Medulla oblongata (tissue), 1 donor: ENCODE results near the gene HS2ST1.
"Not testable (repeated sequence)": the region's sequence is repeated elsewhere in the genome, so short reads cannot be mapped to it uniquely, and the experiment has no call there.

Experiments used
- DNase-seq: peaks from one replicate; pipeline ENCODE4 v3.0.0-alpha.2; 2015; ENCODE audit errors: extremely low spot score

Gene HS2ST1

GRCh38 chr1:87017998-87018672, 103.7 kb downstream of the HS2ST1 start:
- DNase-seq = no peak

GRCh38 chr1:87023326-87023725, 108.9 kb downstream of the HS2ST1 start:
- no peak for DNase-seq

- DNase-seq = peak; percentile 32
Observed at GRCh38 chr1:87024936-87025540, 110.6 kb downstream of the HS2ST1 start.

- not testable (repeated sequence) for DNase-seq
Observed at GRCh38 chr1:87027561-87027960, 113.1 kb downstream of the HS2ST1 start.

- no peak for DNase-seq
Observed at GRCh38 chr1:87028576-87028975, 114.1 kb downstream of the HS2ST1 start.

DNA sequence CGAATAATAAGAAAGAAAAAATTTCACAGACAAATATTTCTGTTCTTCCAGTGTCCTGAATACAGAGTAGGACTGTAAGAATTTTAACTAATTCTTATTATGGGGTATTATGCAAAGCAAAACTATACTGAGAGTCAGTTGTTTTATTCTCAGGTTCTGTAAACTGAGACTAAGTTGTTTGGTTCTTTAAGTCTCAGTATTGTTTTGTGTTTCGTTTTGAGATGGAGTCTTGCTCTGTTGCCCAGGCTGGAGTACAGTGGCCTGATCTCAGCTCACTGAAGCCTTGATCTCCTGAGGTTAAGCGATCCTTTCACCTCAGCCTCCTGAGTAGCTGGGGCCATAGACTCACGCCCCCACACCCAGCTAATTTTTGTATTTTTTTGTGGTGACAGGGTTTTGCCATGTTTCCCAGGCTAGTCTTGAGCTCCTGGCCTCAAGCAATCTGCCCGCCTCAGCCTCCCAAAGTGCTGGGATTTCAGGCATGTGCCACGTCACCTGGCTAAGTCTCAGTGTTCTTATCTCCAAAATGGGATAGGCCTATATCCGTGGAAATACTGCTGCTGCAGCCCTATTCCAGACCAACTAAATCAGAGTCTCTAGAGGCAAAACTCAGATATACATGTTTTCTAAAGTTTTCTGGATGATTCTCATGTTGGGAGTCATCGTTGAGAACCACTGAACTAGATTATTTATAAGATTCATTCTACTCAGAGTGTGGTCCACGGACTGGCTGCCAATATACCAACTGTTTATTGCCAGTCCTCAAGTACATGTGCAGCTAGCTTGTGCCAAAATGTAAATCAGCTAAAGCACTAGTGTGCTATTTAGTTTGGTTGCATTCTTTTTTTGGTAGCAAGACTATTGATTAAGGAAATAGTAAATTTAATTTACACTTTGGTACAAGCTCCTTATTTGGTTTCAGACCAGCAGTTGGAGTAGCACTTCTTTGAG, 116.6 kb downstream of the HS2ST1 start:
- DNase-seq = no peak

GRCh38 chr1:87034351-87034750, 119.9 kb downstream of the HS2ST1 start:
- DNase-seq = no peak

- DNase-seq = no peak
Observed at GRCh38 chr1:87039096-87039495, 124.7 kb downstream of the HS2ST1 start.

DNA sequence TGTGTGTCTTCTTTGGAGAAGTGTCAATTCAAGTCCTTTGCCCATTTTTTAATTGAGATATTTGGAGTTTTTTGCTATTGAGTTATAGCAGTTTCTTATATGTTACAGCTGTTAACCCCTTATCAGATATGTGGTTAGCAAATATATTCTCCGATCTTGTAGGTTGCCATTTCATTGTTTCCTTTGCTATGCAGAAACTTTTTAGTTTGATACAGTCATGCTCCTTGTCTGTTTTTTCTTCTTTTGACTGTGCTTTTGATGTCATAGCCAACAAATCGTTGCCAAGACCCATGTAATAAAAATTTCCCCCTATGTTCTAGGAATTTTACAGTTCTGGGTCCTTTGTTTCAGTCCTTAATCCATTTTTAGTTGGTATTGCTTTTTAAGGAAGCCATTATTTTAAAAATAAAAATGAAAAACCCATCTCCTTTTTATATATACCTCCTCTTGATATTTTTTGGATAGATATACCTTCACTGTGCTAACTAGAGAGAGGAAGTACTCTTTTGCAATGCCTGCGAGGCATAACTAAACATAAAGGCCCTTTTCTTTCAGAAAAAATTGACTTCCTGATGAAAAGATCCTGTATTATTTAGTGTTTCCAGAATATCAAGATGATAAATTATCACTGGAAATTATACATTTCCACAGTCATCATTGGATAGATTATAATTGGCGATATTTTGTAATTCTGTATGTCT, 127.8 kb downstream of the HS2ST1 start:
- no peak for DNase-seq

DNA sequence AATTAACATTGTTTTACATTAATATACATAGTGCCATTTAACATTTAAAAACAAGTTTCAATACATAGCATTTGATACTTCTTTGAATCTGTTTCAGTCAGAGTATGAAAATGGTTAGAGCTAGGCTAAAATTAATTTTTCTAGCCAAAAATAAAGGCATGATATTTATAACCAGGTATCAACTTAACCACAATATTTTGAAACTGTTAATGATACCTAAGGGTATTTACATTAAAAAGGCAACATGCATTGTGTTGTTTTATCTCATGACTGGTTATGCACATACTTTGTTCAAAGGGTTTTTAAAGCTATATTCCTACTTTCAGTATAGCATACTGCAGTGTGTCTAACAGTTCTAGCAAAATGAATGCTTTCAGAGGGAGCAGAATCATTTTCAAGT, 130.0 kb downstream of the HS2ST1 start:
- DNase-seq = no peak

DNA sequence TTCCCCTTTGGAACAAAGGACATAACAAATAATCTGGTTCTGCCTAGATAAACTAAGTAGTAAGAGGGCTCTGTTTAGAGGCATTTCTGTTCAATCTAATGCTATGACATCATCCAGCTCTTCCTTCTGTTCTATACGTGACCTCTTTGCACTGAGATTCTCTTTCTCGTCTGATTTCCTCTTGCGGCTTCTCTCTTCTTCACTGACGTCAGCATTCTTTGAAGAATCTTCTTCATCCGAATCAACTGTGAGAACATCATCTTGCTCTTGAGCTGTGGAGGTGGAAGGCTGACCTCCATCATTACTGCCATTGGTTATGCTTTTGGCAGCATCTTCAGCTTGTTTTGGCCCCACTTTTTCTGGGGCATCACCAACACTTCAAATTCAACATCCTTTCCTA, 130.4 kb downstream of the HS2ST1 start:
- no peak for DNase-seq

DNA sequence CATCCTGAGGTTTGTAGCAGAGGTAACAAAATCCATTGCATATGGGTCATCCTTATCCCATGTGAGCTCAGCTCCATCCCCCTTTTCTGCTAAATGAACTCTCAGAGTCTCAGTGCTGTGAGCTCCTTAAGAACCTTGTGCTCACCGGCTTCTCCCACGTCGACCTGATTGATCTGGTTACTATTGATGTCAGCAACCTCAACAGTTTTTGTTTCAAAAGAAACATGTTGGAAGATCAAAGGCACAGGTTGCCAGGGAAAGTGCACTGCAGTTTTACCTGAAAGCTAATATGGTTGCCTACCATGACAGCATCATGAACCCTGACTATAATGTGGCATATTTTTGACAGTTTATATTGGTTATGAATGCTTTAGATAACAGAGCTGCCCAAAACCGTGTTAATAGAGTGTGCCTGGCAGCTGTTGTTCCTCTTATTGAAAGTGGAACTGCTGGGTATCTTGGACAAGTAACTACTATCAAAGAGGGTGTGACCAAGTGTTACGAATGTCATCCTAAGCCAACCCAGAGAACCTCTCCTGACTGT, 131.4 kb downstream of the HS2ST1 start:
- no peak for DNase-seq

GRCh38 chr1:87046951-87047350, 132.5 kb downstream of the HS2ST1 start:
- no peak for DNase-seq

DNA sequence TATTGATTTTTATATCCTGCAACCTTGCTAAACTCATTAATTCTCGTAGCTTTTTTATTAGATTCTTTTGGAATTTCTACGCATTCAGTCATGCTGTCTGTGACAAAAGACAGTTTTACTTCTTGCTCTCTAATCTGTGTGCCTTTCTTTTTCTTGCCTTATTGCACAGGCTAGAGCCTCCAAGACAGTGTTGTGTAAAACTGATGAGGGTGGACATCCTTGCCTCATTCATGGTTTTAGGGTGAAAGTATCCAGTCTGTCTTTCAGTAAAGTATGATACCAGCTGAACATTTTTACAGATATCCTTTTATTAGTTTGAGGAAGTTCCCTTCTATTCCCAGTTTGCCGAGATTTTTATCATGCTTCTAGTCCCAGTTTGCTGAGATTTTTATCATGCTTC, 133.8 kb downstream of the HS2ST1 start:
- DNase-seq = no peak

- DNase-seq = no peak
Observed at GRCh38 chr1:87051965-87052364, 137.5 kb downstream of the HS2ST1 start.

DNA sequence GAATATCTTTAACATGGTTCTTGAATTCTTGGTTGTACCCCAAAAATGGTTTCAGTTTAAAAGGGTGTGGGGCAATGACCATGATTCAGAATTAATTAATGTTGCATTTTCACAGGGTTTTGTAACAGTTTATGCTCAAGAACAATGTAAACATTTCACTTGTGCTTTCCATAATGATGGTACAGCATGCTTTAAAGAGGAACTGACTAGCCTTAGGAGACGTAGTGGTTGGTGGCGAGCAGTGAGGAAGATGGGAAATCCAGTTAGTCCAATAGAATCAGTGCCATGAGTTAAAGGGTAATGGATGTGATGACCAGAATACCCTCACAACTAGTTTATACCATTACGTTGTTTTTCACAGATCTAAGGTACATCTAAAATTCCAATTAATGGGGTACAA, 138.0 kb downstream of the HS2ST1 start:
- no peak for DNase-seq

DNA sequence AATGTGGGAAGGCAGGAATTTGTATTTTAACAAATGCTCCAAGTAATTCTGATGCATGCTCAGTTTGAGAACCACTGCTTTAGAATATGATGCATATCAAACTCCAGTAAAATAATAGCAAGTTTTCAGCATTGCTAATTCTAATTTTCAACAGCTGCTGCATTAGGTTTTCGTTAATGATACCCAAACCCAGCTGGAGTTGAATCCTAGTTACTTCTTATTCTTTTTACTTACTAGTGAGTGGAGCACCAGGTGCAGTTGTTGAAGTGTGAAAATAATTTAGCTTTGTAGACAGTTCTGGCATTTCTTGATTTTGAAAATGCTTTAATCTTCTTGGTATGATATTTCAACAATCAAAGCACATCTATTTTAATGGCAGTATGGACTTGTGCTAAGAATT, 138.5 kb downstream of the HS2ST1 start:
- DNase-seq = no peak

- no peak for DNase-seq
Observed at GRCh38 chr1:87053446-87053845, 139.0 kb downstream of the HS2ST1 start.

DNA sequence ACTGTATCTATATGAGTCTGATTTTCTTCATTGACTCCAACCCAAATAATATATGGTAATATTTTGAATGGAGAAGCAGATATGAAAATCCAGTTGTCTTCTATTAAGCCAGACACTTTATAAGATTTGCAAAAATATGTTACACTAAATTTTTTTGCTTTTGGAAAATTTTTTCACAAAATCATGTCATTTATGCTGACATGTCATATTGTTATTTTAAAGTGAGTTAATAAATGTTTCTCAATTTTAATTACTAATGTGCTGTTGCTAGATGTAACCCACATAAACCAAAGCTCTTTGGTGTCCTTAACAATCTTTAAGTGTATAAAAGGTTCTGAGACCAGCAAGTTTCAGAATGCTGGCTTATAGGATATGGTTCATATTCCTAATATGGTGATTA, 142.5 kb downstream of the HS2ST1 start:
- no peak for DNase-seq

DNA sequence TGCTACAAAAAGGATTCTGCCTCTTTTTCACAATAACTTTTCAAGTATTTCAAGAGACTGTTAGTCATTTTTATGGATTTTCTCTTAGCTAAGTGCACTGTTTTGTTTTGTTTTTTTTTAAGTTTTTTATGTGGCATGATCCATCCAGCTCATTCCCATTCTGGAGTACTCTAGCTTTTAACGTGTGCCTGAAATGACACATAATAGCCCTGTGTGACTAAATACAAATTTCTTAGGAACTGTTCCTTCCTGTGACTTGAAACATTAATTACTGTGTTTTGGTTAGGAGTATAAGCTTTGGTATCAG, 143.9 kb downstream of the HS2ST1 start:
- no peak for DNase-seq

DNA sequence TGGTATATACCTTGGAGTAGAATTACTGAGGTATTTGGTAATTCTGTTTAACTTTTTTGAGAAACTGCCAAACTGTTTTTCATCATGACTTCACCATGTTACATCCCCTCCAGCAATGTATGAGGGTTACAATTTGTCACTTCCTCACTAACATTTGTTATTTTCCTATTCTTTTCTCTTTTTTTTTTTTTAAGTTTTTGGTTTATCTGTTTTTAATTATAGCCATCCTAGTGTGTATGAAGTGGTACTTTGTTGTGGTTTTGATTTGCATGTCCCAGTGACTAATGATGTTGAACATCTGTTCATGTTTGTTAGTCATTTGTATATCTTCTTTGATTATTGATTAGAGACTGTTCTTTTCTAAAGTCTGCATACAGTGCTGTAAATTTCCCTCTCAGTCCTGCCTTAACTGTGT, 147.3 kb downstream of the HS2ST1 start:
- DNase-seq = no peak

DNA sequence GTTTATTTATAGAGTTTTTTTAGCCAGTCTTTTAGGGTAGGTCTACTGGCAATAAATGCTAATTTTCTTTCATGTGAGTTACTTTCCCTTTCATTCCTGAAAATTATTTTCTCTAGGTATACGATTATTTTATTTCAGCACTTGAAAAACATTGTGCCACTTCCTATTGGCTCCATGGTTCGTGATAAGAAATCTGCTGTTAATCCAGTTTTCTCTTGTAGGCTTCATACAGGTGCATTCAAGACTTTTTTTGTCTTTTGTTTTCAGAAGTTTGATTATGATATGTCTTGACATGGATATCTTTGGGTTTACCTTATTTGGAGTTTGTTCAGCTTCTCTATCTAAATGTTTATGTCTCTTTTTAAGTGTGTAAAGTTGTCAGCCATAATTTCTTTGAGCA, 148.3 kb downstream of the HS2ST1 start:
- no peak for DNase-seq
